ENCODE data around the gene WNK4.

WNK4 gene

GRCh38 chr17:42797067-42798007 lies 16.9 kb downstream of the WNK4 start:
- no peak for DNase-seq

DNA sequence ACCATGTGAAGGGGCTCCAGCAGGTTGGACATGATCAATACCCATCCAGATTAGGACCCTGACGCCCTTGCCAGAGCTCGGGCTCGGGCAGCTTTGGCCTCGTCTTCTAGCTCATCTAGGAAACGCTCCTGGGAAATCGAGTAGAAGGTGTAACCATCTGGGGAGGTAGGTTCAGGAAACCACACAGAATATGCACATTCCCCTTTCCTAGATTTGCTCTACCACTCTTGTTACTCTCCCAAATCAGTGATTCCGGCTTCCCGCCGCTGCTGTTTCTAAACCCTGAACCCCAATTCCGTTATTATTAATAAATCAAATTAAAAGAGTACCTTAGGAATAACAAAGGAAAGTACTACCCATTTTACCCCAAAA lies 17.6 kb downstream of the WNK4 start:
- DNase-seq = no peak

DNA sequence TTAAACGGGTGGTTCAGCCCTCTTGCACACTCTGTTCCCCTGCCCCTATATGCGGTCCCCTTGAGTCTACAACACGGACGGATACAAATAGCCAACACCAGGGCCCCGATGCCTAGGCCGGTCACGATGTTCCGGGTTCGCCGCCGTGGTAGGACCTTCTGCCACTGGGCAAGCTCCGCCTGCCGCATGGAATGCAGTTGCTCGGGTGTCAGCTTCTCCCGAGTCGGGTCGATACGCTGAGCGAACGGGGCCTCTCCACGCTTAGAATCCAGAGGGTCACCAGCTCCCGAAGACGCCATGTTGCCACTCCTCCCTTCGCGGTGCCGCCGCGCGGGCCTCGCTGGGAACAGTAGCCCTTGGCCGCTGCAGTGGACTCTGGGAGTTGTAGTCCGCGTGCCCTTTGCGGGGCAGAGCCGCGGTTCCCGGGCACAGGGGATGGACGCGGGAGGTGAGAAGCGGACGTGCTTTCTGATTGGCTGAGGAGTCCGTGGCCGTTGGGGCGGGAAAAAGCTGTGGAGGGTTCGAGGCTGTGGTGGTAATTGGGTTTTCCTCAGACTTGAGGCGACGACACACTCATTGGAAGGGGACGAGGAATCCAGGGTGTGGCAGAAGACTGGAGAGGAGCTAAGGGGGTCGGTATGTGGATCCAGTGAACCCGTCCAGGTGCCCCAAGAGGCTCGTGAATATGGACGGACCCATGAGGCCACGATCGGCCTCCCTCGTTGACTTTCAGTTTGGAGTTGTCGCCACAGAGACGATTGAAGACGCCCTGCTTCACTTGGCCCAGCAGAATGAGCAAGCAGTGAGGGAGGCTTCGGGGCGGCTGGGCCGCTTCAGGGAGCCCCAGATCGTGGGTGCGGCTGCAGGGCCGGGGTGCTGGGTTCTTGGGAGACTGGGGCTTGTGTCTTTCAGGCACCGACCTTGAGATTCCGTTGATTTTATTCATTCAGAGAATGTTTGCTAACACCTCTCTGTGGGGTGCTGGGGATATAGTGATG lies 18.3 kb downstream of the WNK4 start, which contains the start of the genes CNTD1 and COA3:
TSS of gene CNTD1 (plus strand) at position 479 of the 998 bp plus-strand sequence. CDS start at position 686, 207 bp downstream.
TSS of gene COA3 (minus strand) at position 322 of the 998 bp plus-strand sequence. CDS start at position 299, 23 bp downstream.
- peak; percentile 69 for DNase-seq

- DNase-seq = no peak
Observed at GRCh38 chr17:42803074-42803883, 22.9 kb downstream of the WNK4 start.

DNA sequence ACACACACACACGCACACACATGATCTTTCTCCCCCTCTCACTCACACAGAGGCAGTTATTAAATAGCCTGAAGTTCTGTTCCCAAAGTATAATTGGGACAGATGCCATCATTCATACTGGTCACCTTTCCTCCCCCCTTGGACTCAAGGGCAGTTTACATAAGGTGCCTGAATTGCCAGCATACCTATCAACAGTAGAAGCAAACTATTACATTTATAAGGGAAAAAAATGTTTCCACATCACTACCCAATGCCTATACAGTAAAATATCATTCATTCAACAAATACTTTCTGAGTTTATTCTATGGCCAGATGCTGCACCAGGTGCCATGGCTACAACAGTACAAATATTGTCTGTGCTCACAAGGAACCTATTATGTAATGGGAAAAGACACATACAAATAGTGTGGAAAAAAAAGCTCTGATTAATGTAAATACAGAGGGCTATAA lies 24.5 kb downstream of the WNK4 start:
- no peak for DNase-seq

DNA sequence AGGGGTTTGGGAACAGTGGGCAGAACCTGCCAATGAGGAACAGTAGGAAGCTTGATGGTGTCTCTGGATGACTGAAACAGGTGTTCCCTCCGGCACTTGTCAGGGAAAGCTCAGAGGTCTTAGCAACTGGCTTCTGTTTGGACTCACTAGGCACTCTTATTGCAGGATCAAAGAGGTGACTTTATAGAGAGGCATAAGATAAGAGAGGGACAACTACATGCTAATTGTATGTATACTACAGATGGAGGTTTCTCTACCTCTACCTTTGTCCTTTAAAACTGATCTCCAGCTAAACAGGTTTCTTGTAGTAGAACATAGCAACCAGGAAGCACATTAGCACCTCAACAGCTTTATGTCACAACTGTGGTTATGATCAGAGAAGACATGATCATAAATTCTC lies 25.8 kb downstream of the WNK4 start:
- DNase-seq = no peak

DNA sequence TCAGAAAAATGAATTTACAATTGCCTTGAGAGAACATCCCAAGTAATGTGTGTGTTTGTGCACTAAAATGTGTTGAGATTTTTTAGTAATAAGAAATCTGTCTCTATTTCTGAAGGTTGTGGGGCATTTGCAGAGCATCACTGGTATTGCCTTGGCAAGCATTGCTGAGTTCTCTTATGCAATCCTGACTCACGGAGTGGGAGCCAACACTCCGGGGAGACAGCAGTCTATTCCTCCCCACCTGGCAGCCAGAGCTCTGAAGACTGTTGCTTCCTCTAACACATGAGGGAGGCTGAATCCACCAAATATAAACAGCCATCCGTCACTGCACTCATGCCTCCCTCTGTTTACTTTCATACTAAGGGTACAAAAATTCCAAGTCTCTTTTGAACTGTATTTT lies 28.8 kb downstream of the WNK4 start:
- no peak for DNase-seq

- DNase-seq = no peak
Observed at GRCh38 chr17:42814633-42815399, 34.4 kb downstream of the WNK4 start.

DNA sequence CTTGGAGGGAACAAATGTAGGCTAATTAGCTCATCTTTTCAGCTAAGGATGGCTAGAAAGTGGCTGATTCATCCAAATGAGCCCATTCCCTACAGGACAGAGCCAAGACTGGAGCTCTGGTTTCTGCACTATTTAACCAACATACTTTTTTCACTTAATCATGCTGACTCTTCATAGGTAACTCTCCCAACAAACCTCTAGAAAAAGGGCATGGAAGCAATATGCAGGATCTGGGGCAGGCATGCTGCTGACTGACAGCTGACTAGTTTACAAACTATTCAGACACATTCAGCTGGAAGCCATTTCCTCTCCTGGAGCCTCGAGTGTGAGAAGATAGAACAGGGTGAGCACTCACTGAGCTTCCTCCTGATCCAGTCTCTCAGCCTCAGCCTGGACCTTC lies 37.5 kb downstream of the WNK4 start:
- DNase-seq = no peak

GRCh38 chr17:42818379-42818778 lies 38.0 kb downstream of the WNK4 start:
- DNase-seq = no peak

DNA sequence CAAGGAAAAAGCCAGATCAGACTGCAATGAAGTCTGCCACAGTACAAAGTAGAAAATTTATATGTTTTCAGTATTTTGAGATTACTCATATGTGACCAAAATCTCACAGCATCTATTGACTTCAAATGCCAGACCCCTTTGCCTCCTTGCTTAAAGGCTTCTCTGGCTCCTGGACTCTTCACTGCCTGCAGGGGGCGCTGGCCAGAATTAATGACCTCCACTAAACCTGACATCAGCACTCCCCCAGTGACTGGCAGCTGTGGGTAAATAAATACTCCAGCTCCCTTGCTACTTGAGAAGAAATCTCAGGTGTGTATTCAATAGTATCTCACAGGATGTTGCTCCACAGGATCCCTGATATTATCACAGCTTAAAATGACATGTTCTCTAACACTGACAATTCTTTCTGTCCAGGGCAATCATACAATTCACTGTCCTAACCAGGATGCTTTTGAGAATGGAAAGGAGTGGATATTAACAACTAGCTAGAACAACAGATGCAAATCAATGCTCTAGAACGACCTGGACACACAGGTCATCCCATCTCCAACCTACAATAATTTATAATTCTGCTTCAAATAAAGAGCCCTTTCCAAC lies 39.6 kb downstream of the WNK4 start:
- DNase-seq = peak; percentile 31

DNA sequence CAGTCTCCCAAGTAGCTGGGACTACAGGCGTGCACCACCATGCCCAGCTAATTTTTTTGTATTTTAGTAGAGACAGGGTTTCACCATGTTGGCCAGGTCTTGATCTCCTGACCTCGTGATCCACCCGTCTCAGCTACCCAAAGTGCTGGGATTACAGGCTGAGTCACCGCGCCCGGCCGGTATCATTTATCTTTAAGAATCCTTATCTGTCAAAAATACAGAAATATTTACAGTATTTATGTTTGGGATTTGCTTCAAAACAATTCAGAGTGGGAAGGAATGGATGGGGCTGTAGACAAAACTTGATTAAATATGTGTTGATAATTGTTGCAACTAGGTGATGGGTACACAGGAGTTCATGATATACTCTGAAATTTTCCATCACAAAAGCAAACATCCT lies 40.8 kb downstream of the WNK4 start:
- DNase-seq = no peak

GRCh38 chr17:42827472-42827871 lies 47.1 kb downstream of the WNK4 start:
- no peak for DNase-seq

GRCh38 chr17:42830971-42831370 lies 50.6 kb downstream of the WNK4 start:
- DNase-seq = no peak

GRCh38 chr17:42832213-42832933 lies 52.0 kb downstream of the WNK4 start:
- DNase-seq = peak; percentile 69

DNA sequence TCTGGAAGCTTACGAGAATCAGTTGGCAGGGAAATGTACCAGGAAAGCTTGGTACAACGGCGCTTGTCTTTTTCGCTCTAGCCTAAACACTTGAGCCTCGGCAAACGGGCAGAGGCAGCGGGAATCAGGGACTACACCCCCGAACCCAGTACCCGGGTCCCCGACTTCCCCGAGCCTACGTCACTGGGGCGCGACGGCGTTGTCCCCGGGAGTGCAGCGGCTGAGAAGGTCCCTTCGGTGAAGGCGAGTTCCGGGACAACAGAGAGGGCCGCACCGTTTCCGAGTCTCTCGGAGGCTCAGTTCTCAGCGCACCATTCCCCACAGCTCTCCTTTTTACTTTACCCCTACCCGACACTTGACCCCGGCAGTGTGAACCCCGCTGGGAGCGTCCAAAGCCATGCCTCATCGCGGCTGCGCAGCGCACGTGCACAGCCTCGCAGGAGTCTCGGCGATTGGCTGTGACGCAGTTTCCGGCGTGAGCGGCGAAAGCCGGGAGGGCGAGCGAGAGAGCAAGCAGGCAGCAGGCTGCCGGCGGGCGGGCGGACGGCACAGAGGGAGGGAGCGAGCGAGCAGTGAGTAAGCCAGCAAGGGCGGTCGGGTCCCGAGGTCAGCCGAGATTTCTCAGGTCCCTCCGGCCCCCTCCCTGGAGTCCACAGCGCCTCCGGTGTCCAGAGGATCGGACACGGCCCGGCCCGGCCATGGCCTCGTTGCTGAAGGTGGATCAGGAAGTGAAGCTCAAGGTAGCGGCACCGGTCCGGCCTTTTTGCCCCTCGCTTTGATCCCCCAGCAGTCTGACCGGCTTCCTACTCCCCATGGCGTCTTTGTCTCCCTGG lies 52.7 kb downstream of the WNK4 start, which contains the start of gene PSME3:
TSS of gene PSME3 (plus strand) at position 464 of the 833 bp plus-strand sequence. CDS start at position 699, 235 bp downstream.
- peak; percentile 94 for DNase-seq

DNA sequence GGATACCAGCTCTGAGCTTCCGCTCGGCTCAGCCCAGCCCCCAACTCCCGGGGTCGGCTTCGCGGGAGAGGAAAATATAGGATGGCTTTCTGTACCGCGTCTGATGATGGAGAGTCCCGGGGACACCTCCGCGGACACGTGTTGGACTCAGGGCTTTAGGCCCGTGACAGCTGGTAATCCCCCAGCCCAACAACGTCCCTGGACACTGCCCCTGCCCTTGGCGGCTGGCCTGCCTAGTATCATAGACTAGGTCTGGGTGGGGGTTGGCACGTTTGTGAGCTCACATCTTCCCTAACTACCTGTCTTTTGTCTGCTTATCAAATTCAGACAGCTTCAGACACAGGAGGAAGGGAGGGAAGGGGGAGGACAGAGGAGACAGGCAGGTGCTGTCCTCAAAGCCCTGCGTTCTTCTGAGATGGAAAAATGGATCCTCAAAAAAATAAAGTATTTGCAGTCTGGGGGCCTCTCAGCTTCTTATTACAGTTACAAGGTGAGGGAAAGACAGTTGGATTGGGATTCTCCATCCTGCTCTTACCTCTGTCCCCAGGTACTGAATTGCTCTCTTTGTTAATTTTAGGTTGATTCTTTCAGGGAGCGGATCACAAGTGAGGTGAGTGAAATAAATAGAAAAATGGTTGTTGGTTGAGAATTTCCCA lies 53.5 kb downstream of the WNK4 start:
- DNase-seq = no peak

- no peak for DNase-seq
Observed at GRCh38 chr17:42835732-42836131, 55.3 kb downstream of the WNK4 start.

All from KG1 (cell line).